Mammary epithelial cell (primary cell): ENCODE results near the gene EFR3B.

Experiments used
- EZH2 ChIP-seq: IDR thresholded peaks from 2 replicates; pipeline ENCODE4 v1.6.1; 2012; ENCODE audit warnings: low read length, inconsistent platforms, borderline replicate concordance
- TF ChIP-seq, protein P1 (sequence below), 2 donors: IDR thresholded peaks in 1 of 2; conservative IDR thresholded peaks in 1 of 2; 2 replicates each; pipeline ENCODE4 v1.5.1; 2011 to 2012; ENCODE audit warnings: inconsistent platforms in 2 of 2, low read length in 2 of 2, mild to moderate bottlenecking in 2 of 2, control low read depth in 1 of 2, low read depth in 1 of 2; ENCODE audit not compliant: insufficient read depth in 1 of 2; ENCODE audit errors: extremely low read depth in 1 of 2

DNA sequence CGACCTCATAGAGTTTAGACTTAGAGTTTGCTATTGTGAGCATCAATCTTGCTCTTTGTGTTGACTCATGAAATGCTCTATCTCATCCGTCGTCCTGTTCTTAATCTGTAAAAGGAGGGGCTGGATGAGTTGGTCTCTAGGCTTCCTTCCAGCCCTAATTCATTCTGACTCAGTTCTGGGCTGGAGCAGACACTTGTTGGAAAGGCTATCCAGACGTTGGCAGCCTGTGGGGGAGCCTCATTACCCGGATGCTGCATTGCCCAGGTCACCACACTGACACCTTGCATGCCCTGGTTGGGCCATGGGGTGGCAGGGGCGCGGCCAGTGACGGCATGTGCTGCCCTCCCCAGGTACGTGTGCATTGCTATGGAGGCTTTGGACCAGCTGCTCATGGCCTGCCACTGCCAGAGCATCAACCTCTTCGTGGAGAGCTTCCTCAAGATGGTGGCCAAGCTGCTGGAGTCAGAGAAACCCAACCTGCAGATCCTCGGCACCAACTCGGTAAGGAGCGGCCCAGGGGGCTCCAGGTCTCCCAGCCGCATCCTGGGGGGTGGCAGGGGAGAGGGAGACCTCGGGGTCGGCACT lies 61.5 kb downstream of the EFR3B start:
- TF ChIP-seq, protein P1, sequence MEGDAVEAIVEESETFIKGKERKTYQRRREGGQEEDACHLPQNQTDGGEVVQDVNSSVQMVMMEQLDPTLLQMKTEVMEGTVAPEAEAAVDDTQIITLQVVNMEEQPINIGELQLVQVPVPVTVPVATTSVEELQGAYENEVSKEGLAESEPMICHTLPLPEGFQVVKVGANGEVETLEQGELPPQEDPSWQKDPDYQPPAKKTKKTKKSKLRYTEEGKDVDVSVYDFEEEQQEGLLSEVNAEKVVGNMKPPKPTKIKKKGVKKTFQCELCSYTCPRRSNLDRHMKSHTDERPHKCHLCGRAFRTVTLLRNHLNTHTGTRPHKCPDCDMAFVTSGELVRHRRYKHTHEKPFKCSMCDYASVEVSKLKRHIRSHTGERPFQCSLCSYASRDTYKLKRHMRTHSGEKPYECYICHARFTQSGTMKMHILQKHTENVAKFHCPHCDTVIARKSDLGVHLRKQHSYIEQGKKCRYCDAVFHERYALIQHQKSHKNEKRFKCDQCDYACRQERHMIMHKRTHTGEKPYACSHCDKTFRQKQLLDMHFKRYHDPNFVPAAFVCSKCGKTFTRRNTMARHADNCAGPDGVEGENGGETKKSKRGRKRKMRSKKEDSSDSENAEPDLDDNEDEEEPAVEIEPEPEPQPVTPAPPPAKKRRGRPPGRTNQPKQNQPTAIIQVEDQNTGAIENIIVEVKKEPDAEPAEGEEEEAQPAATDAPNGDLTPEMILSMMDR (conservative IDR thresholded peaks at IDR 0.05 in 1 of 2, IDR thresholded peaks at IDR 0.05 in 1 of 2; ENCODE audit: extremely low read depth in 1 of 2, insufficient read depth in 1 of 2, low read depth in 1 of 2, low read length in 2 of 2) = no peak
- TF ChIP-seq EZH2 = no peak
